Endothelial cell of umbilical vein (primary cell): ENCODE results near the gene NUDT5. TPM values are rescaled to one million over a fixed set of nuclear protein-coding genes. Genes with fewer than 3 reads are reported as not detected.

Source experiments
- BruUV-seq: library from RNA; stranded (reverse); fragments of 400-500 nt; replicated peaks from 2 replicates; lab custom pipeline; 2021; lab: Mats Ljungman, UMichigan
- CTCF ChIA-PET: fragments of 300-600, 350-600 bp; sonication (Branson Sonifier 250); formaldehyde crosslinking; loops from one replicate; lab custom pipeline; 2021; ENCODE audit warnings: antibody characterized with exemption, inconsistent platforms; lab: Charles Lee
- POLR2A ChIA-PET: fragments of 300-600, 350-600 bp; sonication (Branson Sonifier 250); formaldehyde crosslinking; loops from one replicate; lab custom pipeline; 2021; ENCODE audit warnings: antibody characterized with exemption, inconsistent platforms; lab: Charles Lee
- DNase-seq: peaks from one replicate; pipeline ENCODE4 v3.0.0-alpha.2; 2011; ENCODE audit warnings: low read depth, low spot score
- FAIRE-seq: peaks from 2 replicates; lab custom pipeline; 2011; peaks lifted over from hg19 to GRCh38; lab: Jason Lieb, UNC
- H2AFZ ChIP-seq: 2 replicates; pipeline ENCODE4 v1.6.0; 2012; ENCODE audit warnings: low read depth, low read length, control low read depth, inconsistent platforms
- H3K27ac ChIP-seq: 2 replicates; pipeline ENCODE4 v1.5.1; 2011; ENCODE audit warnings: low read depth, mild to moderate bottlenecking, control low read depth, low read length, moderate library complexity; ENCODE audit not compliant: insufficient read depth
- H3K27me3 ChIP-seq, 2 experiments: 2 replicates each; pipeline versions ENCODE4 v1.6.0 to v1.6.1; 2011; ENCODE audit warnings: low read length in 2 of 2, mixed read lengths in 1 of 2; ENCODE audit not compliant: control insufficient read depth in 2 of 2, insufficient read depth in 2 of 2
- H3K36me3 ChIP-seq, 2 experiments: 2 replicates in 1 of 2; 3 replicates in 1 of 2; pipeline ENCODE4 v1.5.1; 2011; ENCODE audit warnings: low read length in 2 of 2, mild to moderate bottlenecking in 1 of 2, moderate library complexity in 1 of 2; ENCODE audit not compliant: control insufficient read depth in 2 of 2, insufficient read depth in 2 of 2; ENCODE audit errors: extremely low read depth in 1 of 2
- H3K4me1 ChIP-seq: 3 replicates; pipeline ENCODE4 v1.5.1; 2011; ENCODE audit warnings: mild to moderate bottlenecking, low read length; ENCODE audit not compliant: control insufficient read depth, insufficient read depth; ENCODE audit errors: extremely low read depth
- H3K4me2 ChIP-seq: 2 replicates; pipeline ENCODE4 v1.6.1; 2011; ENCODE audit warnings: low read length, control low read depth, mixed read lengths; ENCODE audit not compliant: insufficient read depth
- H3K4me3 ChIP-seq, 3 experiments: fragments of 200-600 bp in 1 of 3; sonication (generic), shearing (Covaris generic) in 1 of 3; replicated peaks in 1 of 3; 2 replicates each; pipeline ENCODE4 v1.5.1; 2011 to 2016; ENCODE audit warnings: control low read depth in 3 of 3, low read length in 3 of 3, mild to moderate bottlenecking in 2 of 3, inconsistent platforms in 1 of 3, low read depth in 1 of 3, moderate library complexity in 1 of 3; ENCODE audit not compliant: insufficient read depth in 1 of 3
- H3K79me2 ChIP-seq: 2 replicates; pipeline ENCODE4 v1.6.0; 2012; ENCODE audit warnings: low read length, inconsistent platforms; ENCODE audit not compliant: control insufficient read depth, insufficient read depth
- H3K9ac ChIP-seq: replicated peaks from 2 replicates; pipeline ENCODE3; 2011; ENCODE audit warnings: low read length, control low read depth; ENCODE audit not compliant: insufficient read depth; ENCODE audit errors: extremely low read depth
- H3K9me1 ChIP-seq: replicated peaks from 3 replicates; pipeline ENCODE4 v1.6.0; 2011; ENCODE audit warnings: mild to moderate bottlenecking, low read length; ENCODE audit not compliant: control insufficient read depth, insufficient read depth; ENCODE audit errors: extremely low read depth
- H3K9me3 ChIP-seq: replicated peaks from 2 replicates; pipeline ENCODE4 v1.5.1; 2012; ENCODE audit warnings: low read length, inconsistent platforms; ENCODE audit not compliant: control insufficient read depth, insufficient read depth
- H4K20me1 ChIP-seq: replicated peaks from 2 replicates; pipeline ENCODE3; 2011; ENCODE audit warnings: mild to moderate bottlenecking, low read length; ENCODE audit not compliant: control insufficient read depth, insufficient read depth; ENCODE audit errors: extremely low read depth
- CTCF ChIP-seq, 2 donors: IDR thresholded peaks; 1 replicate in 1 of 2; 2 replicates in 1 of 2; pipeline ENCODE4 v1.5.1; 2011; ENCODE audit warnings: low read length in 2 of 2, mild to moderate bottlenecking in 2 of 2, moderate library complexity in 2 of 2, control low read depth in 1 of 2, inconsistent platforms in 1 of 2, low read depth in 1 of 2; ENCODE audit not compliant: insufficient read depth in 1 of 2; ENCODE audit errors: extremely low read depth in 1 of 2
- EZH2 ChIP-seq: IDR thresholded peaks from 2 replicates; pipeline ENCODE4 v1.6.1; 2012; ENCODE audit warnings: borderline replicate concordance, low read depth, mild to moderate bottlenecking, moderate library complexity, low read length, inconsistent platforms; ENCODE audit not compliant: severe bottlenecking
- FOS ChIP-seq: IDR thresholded peaks from 2 replicates; pipeline ENCODE4 v1.6.1; 2011; ENCODE audit warnings: mild to moderate bottlenecking, low read length, moderate library complexity, borderline replicate concordance; ENCODE audit not compliant: insufficient read depth
- GATA2 ChIP-seq: IDR thresholded peaks from 2 replicates; pipeline ENCODE4 v1.7.0; 2011; ENCODE audit warnings: low read depth, mild to moderate bottlenecking, moderate library complexity, mixed read lengths, low read length; ENCODE audit not compliant: insufficient read length, insufficient read depth
- JUN ChIP-seq: IDR thresholded peaks from 2 replicates; pipeline ENCODE4 v1.6.1; 2011; ENCODE audit warnings: borderline replicate concordance, low read depth; ENCODE audit not compliant: insufficient read length, insufficient read depth
- MAX ChIP-seq: IDR thresholded peaks from 2 replicates; pipeline ENCODE4 v1.6.1; 2011; ENCODE audit not compliant: insufficient read depth, insufficient read length
- MYC ChIP-seq: IDR thresholded peaks from one replicate; pipeline ENCODE4 v1.6.1; 2011; ENCODE audit warnings: mild to moderate bottlenecking, low read depth, low read length
- POLR2A ChIP-seq: IDR thresholded peaks from 2 replicates; pipeline ENCODE4 v1.6.1; 2012; ENCODE audit warnings: low read depth, mild to moderate bottlenecking, control low read depth, low read length
- POLR2AphosphoS5 ChIP-seq: IDR thresholded peaks from 2 replicates; pipeline ENCODE4 v1.6.1; 2012; ENCODE audit warnings: low read depth, mild to moderate bottlenecking, control low read depth, low read length, moderate library complexity; ENCODE audit not compliant: insufficient read depth
- dilution Hi-C: fragments of 300-500 bp; cut with MboI; formaldehyde crosslinking; loops from one replicate; pipeline ENCODE4 v1.15.0; 2019; ENCODE audit warnings: low sequenced_read_pairs; ENCODE audit not compliant: extremely low pct_ligation_motif_present
- intact Hi-C: fragments of 100-400 bp; cut with micrococcal nuclease; formaldehyde crosslinking; loops from one replicate; pipeline ENCODE4 v1.10.0; 2022
- polyA plus RNA-seq, 4 experiments: library from polyadenylated mRNA; depleted of rRNA in 3 of 4; stranded (reverse) in 3 of 4; unstranded in 1 of 4; fragments of >200 nt; gene quantifications; 2 replicates each; pipeline versions ENCODE4 v1.2.1 to v1.2.3, GENCODE V29; 2011 to 2012; ENCODE audit warnings: missing spikeins in 1 of 4
- total RNA-seq: library from RNA; stranded (reverse); gene quantifications from 2 replicates; pipeline ENCODE4 v1.2.3, GENCODE V29; 2021

The NUDT5 gene
- total and polyA plus RNA-seq, 2 donors (not counting 3 experiments of a cell fraction or from before 2014, with no cell fraction given) = 81.8 to 87.8 TPM

- Histone ChIP-seq H3K27me3 (no peaks in the 10 kb centered on the region), H3K27ac (no peak overlapping the region), H3K79me2 (no peaks in the 10 kb centered on the region), H3K9me3 (no peaks in the 10 kb centered on the region), H3K36me3 (peaks cover 16% of the 10 kb centered on the region in 2 experiments), H2AFZ (no peak overlapping the region), H4K20me1 (no peaks in the 10 kb centered on the region), H3K4me2 (no peak overlapping the region), H3K9ac (no peak overlapping the region), H3K9me1 (no peaks in the 10 kb centered on the region), H3K4me3 (no peak overlapping the region), H3K4me1 (no peaks in the 10 kb centered on the region)
- CTCF ChIA-PET = no interaction called here
- DNase-seq = no peak
- TF ChIP-seq GATA2 (no peak), POLR2A (no peak), POLR2AphosphoS5 (no peak), MYC (no peak), FOS (no peak), EZH2 (no peak), CTCF (IDR thresholded peaks at IDR 0.05; ENCODE audit: extremely low read depth in 1 of 2, insufficient read depth in 1 of 2, low read depth in 1 of 2, low read length in 2 of 2) (no peak), MAX (no peak), JUN (no peak)
- no TSS peak for BruUV-seq
- POLR2A ChIA-PET = no interaction called here
- intact Hi-C loops (no loop called here), dilution Hi-C loops (no loop called here)
- FAIRE-seq = no peak
These were observed 30.7 kb downstream of the NUDT5 start for GRCh38 chr10:12165036-12165435.
